HepG2 (cell line): Measurements from ENCODE around the gene ARFGAP2. TPM values are rescaled to one million over a fixed set of nuclear protein-coding genes. Genes with fewer than 3 reads are reported as not detected.

Experiments used
- BCL3 ChIP-seq: sonication (generic); formaldehyde crosslinking; IDR thresholded peaks from 2 replicates; pipeline ENCODE4 v1.5.1; 2020; ENCODE audit warnings: mild to moderate bottlenecking, missing genetic modification reagents, moderate library complexity
- KDM5B ChIP-seq: sonication (generic); formaldehyde crosslinking; IDR thresholded peaks from 2 replicates; pipeline ENCODE4 v1.4.0; 2020; ENCODE audit warnings: missing genetic modification reagents, mild to moderate bottlenecking, borderline replicate concordance
- MAZ ChIP-seq, 2 experiments: sonication (generic) in 1 of 2; formaldehyde crosslinking in 1 of 2; IDR thresholded peaks; 2 replicates each; pipeline versions ENCODE4 v1.5.0 to v1.6.1; 2012 to 2020; ENCODE audit warnings: low read depth in 2 of 2, mild to moderate bottlenecking in 2 of 2, borderline replicate concordance in 1 of 2, improper control_type of control experiment in 1 of 2, low read length in 1 of 2, missing genetic modification reagents in 1 of 2, moderate library complexity in 1 of 2
- NKX3-1 ChIP-seq: sonication (generic); formaldehyde crosslinking; IDR thresholded peaks from 2 replicates; pipeline ENCODE4 v1.5.0; 2020; ENCODE audit warnings: missing genetic modification reagents
- NR1H2 ChIP-seq: sonication (generic); formaldehyde crosslinking; IDR thresholded peaks from 2 replicates; pipeline ENCODE4 v1.8.1; 2022; ENCODE audit warnings: low read depth, missing genetic modification reagents, borderline replicate concordance
- NR2F6 ChIP-seq, 2 experiments: IDR thresholded peaks; 2 replicates each; pipeline ENCODE4 v1.6.1; 2016; ENCODE audit warnings: antibody characterized with exemption in 1 of 2, mild to moderate bottlenecking in 1 of 2
- PAWR ChIP-seq: sonication (generic); formaldehyde crosslinking; IDR thresholded peaks from 2 replicates; pipeline ENCODE4 v1.4.0; 2020; ENCODE audit warnings: missing genetic modification reagents, mild to moderate bottlenecking, borderline replicate concordance
- PAXIP1 ChIP-seq: sonication (generic); formaldehyde crosslinking; conservative IDR thresholded peaks from 2 replicates; pipeline ENCODE4 v1.4.0; 2020; ENCODE audit warnings: mild to moderate bottlenecking, missing genetic modification reagents, moderate library complexity
- PCBP1 ChIP-seq: fragments of 200-400 bp; formaldehyde crosslinking; IDR thresholded peaks from 2 replicates; pipeline ENCODE4 v1.6.1; 2017; ENCODE audit warnings: mild to moderate bottlenecking, low read depth, low read length, borderline replicate concordance
- RFX3 ChIP-seq: IDR thresholded peaks from 2 replicates; pipeline ENCODE4 v1.6.1; 2016; ENCODE audit warnings: missing biosample characterization, missing genetic modification reagents
- SIN3A ChIP-seq: IDR thresholded peaks from 2 replicates; pipeline ENCODE4 v1.6.1; 2011; ENCODE audit warnings: low read depth, mild to moderate bottlenecking, control low read depth, low read length, borderline replicate concordance
- SRSF9 ChIP-seq: fragments of 200-400 bp; formaldehyde crosslinking; IDR thresholded peaks from 2 replicates; pipeline ENCODE4 v1.6.1; 2018; ENCODE audit warnings: borderline replicate concordance, mild to moderate bottlenecking, low read depth, low read length; ENCODE audit not compliant: insufficient read depth, poor library complexity, severe bottlenecking
- TBX3 ChIP-seq: fragments of 450-650 bp; IDR thresholded peaks from 2 replicates; pipeline ENCODE4 v1.6.1; 2017; ENCODE audit warnings: antibody characterized with exemption, mild to moderate bottlenecking, inconsistent platforms, borderline replicate concordance
- THAP11 ChIP-seq: IDR thresholded peaks from 2 replicates; pipeline ENCODE4 v1.6.1; 2016; ENCODE audit warnings: missing biosample characterization, missing genetic modification reagents
- ZFP82 ChIP-seq: sonication (generic); formaldehyde crosslinking; IDR thresholded peaks from 2 replicates; pipeline ENCODE4 v1.5.1; 2020; ENCODE audit warnings: mild to moderate bottlenecking, missing genetic modification reagents, borderline replicate concordance
- ZNF121 ChIP-seq: sonication (generic); formaldehyde crosslinking; IDR thresholded peaks from 2 replicates; pipeline ENCODE4 v1.5.0; 2020; ENCODE audit warnings: mild to moderate bottlenecking, missing genetic modification reagents
- ZNF274 ChIP-seq: sonication (generic); formaldehyde crosslinking; IDR thresholded peaks from 2 replicates; pipeline ENCODE4 v1.5.1; 2020; ENCODE audit warnings: mild to moderate bottlenecking, missing genetic modification reagents
- ZNF331 ChIP-seq: sonication (generic); formaldehyde crosslinking; IDR thresholded peaks from 2 replicates; pipeline ENCODE4 v1.4.0; 2020; ENCODE audit warnings: missing genetic modification reagents
- ZNF367 ChIP-seq: sonication (generic); formaldehyde crosslinking; IDR thresholded peaks from 2 replicates; pipeline ENCODE4 v1.4.0; 2020; ENCODE audit warnings: missing genetic modification reagents, borderline replicate concordance
- ZNF556 ChIP-seq: sonication (generic); formaldehyde crosslinking; IDR thresholded peaks from 2 replicates; pipeline ENCODE4 v1.4.0; 2020; ENCODE audit warnings: mild to moderate bottlenecking, missing genetic modification reagents, borderline replicate concordance
- ZSCAN25 ChIP-seq: sonication (generic); formaldehyde crosslinking; IDR thresholded peaks from 2 replicates; pipeline ENCODE4 v1.8.0; 2022; ENCODE audit warnings: mild to moderate bottlenecking, missing genetic modification reagents
- polyA plus RNA-seq, 8 experiments: library from polyadenylated mRNA; depleted of rRNA in 3 of 8; stranded (reverse) in 7 of 8; unstranded in 1 of 8; fragments of >200 nt; fragmentation: Illumina TruSeq in 4 of 8; extraction: Trizol in 4 of 8; gene quantifications; 2 replicates each; pipeline versions ENCODE4 v1.2.1 to v1.2.3, GENCODE V29; 2011 to 2016; ENCODE audit warnings: low read depth in 4 of 8, missing spikeins in 1 of 8, mixed read lengths in 1 of 8; ENCODE audit not compliant: insufficient read depth in 1 of 8
- total RNA-seq, 5 experiments: library from RNA; depleted of rRNA; stranded (reverse); fragments of >200 nt; fragmentation: Illumina TruSeq; extraction: Trizol; gene quantifications; 2 replicates each; pipeline ENCODE4 v1.2.3, GENCODE V29; 2016; ENCODE audit warnings: low read depth in 1 of 5
- TF ChIP-seq, protein P1 (sequence below): sonication (generic); formaldehyde crosslinking; IDR thresholded peaks from 2 replicates; pipeline ENCODE4 v1.5.1; 2020; ENCODE audit warnings: mild to moderate bottlenecking, moderate library complexity, missing genetic modification reagents

Gene ARFGAP2
- total and polyA plus RNA-seq, 2 of the 13 experiments (the other 11 are each of a cell fraction or from before 2014, with no cell fraction given), result 32.3 to 75.3 TPM

DNA sequence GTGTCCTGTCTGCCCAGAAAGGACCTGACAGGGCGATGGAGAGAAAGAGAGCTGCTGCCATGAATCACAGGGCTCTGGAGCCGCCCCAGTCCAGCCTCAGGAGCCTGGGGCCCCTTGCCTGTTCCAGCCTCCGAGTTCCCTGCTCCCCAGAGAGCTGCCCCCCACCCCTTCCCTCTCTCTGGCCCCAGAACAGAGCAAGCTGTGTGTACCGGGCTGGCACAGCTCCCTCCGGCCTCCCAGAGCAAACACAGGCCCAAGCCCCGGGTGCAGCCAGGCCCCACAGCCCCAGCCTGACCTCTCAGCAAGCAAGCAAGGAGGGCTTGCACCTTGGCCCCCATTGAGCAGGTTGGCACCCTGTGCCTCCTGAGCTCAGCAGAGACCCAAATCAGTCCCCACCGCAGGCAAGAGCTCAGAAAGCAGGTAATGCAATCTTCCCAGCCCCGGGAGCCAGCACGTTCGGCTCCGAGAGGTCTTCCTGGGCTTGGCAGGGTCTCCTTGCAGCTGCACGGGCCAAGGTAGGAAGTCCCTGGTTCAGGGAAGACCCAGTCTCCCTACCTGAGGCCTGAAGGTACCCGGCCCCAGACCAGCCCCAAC lies 8.1 kb upstream of the ARFGAP2 start (continued):
- TF ChIP-seq MAZ (IDR thresholded peaks at IDR 0.05; ENCODE audit: borderline replicate concordance, low read depth, low read length), result peak; percentile 86
- peak; percentile 78 for TF ChIP-seq MAZ (CRISPR knock-in tag; IDR thresholded peaks at IDR 0.05; ENCODE audit: low read depth)
- TF ChIP-seq PAWR (CRISPR knock-in tag), result no peak
- TF ChIP-seq ZNF367 (CRISPR knock-in tag), result 0 out of 2 replicates have a peak, but pooled peaks have one; percentile 19
- peak; percentile 58; the same call in 1 of the 2 replicates for TF ChIP-seq SIN3A
- TF ChIP-seq NKX3-1 (CRISPR knock-in tag), result 0 out of 2 replicates have a peak, but pooled peaks have one; percentile 41
- peak; percentile 76 for TF ChIP-seq PCBP1
- TF ChIP-seq NR1H2 (CRISPR knock-in tag), result peak; percentile 28; the same call in 1 of the 2 replicates
- TF ChIP-seq THAP11, result peak; percentile 44; the same call in 1 of the 2 replicates
- TF ChIP-seq, protein P1, sequence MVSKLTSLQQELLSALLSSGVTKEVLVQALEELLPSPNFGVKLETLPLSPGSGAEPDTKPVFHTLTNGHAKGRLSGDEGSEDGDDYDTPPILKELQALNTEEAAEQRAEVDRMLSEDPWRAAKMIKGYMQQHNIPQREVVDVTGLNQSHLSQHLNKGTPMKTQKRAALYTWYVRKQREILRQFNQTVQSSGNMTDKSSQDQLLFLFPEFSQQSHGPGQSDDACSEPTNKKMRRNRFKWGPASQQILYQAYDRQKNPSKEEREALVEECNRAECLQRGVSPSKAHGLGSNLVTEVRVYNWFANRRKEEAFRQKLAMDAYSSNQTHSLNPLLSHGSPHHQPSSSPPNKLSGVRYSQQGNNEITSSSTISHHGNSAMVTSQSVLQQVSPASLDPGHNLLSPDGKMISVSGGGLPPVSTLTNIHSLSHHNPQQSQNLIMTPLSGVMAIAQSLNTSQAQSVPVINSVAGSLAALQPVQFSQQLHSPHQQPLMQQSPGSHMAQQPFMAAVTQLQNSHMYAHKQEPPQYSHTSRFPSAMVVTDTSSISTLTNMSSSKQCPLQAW, result peak; percentile 39; the same call in 1 of the 2 replicates
- TF ChIP-seq TBX3, result 0 out of 2 replicates have a peak, but pooled peaks have one; percentile 18
- peak; percentile 82 for TF ChIP-seq ZSCAN25
- 0 out of 2 replicates have a peak, but pooled peaks have one; percentile 30 for TF ChIP-seq ZFP82
- TF ChIP-seq PAXIP1, result peak; percentile 94
- no peak for TF ChIP-seq RFX3
- TF ChIP-seq ZNF274 (CRISPR knock-in tag), result peak; percentile 69; the same call in 1 of the 2 replicates
- TF ChIP-seq BCL3 (CRISPR knock-in tag), result no peak; the same call in 1 of the 2 replicates
- peak; percentile 71; the same call in 1 of the 2 replicates for TF ChIP-seq ZNF556 (CRISPR knock-in tag)
- TF ChIP-seq SRSF9, result no peak
- TF ChIP-seq ZNF121 (CRISPR knock-in tag), result peak; percentile 86
- TF ChIP-seq NR2F6 (IDR thresholded peaks at IDR 0.05), result peak; percentile 71; the same call in 1 of the 2 replicates
- TF ChIP-seq NR2F6 (CRISPR knock-in tag; IDR thresholded peaks at IDR 0.05), result peak; percentile 47; the same call in 1 of the 2 replicates
- TF ChIP-seq KDM5B, result peak; percentile 63; the same call in 1 of the 2 replicates
- peak; percentile 16; the same call in 1 of the 2 replicates for TF ChIP-seq ZNF331 (CRISPR knock-in tag)
